ENCODE results near the gene WNT11. TPM values are rescaled to one million over a fixed set of nuclear protein-coding genes. Genes with fewer than 3 reads are reported as not detected.

The WNT11 gene
- total RNA-seq, 1 donor, result 0.94 TPM

DNA sequence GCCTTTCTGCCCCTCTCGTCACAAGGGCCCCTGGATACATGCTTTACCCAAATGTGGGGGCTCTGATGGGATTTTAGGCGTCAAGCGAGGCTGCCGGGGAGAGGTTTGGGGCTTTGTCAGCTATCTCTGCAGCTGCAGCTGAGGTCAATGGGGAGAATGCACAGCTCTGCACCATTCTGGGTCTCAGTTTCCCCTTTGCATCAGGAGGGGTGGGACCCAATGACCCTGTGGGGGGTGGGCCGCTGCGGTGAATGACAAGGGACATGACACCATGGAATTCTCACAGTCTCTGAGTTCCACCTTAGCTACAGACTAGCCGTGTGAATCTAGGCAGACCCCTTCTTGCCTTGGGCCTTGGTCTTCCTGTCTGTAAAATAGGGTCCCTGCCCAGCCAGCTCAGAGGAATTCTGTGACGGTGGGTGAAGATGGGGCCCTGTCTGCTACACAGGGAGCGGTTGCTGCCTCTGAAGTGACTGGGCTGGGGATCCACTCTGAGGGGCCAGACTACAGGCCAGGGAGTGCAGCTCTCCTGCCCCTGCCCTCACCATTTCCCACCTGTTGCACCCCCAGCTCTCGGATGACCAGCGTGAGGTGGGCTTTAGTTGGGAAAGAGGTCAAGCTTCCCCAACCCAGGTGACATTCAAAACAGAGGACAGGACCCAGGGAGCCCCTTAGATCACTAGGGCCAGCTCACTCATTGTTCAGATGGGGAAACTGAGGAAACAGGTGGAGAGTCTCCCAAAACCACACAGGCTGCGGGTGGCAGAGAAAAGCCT lies 35.9 kb upstream of the WNT11 start:
- no peaks in the 10 kb centered on the region for H3K9me3 ChIP-seq (ENCODE audit: low read depth, low read length)
- H3K4me1 ChIP-seq (ENCODE audit: insufficient read depth, low read length), result no peaks in the 10 kb centered on the region
- no peak overlapping the region for H3K4me3 ChIP-seq (ENCODE audit: low read length)
- H3K27me3 ChIP-seq (ENCODE audit: insufficient read depth, low read length), result no peaks in the 10 kb centered on the region

DNA sequence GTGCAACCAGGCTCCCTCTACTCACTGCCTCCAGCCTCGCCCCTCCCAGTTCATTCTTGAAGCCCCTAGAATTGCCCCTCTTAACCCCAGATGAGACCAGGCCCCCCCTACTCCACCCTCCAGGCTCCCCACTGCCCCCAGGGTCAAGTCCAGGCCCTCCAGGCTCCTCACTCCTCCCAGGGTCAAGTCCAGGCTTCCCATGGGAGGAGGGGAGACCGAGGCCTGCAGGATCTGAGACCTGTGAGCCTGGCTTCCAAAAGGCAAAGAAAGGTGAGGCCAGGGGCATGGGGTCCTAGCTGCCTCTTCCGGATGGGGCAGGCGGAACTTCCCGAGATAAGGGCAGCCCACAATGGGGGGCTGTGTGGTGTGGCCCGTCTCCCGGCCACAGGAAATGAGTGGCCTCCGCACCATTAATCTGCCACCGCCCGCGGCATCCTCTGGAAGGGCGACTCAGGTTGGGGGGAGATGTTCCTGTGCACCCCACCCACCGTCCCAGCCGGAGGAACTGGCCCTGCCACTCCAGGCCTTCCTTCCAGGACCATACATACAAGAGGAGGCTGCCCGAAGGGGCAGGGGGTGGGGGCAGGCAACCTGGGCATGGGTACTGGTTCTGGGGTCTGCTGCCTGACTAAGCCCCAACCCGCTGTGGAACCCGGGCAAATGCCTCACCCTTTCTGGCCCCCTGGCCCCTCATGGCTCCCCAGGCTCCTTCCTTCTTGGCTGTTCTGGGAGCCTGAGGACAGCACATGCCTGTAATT lies 35.1 kb upstream of the WNT11 start:
- H3K4me3 ChIP-seq (ENCODE audit: low read length), result no peak overlapping the region
- no peaks in the 10 kb centered on the region for H3K9me3 ChIP-seq (ENCODE audit: low read depth, low read length)
- H3K27me3 ChIP-seq (ENCODE audit: insufficient read depth, low read length), result no peaks in the 10 kb centered on the region
- peaks cover 1% of the 10 kb centered on the region for H3K4me1 ChIP-seq (ENCODE audit: insufficient read depth, low read length)

DNA sequence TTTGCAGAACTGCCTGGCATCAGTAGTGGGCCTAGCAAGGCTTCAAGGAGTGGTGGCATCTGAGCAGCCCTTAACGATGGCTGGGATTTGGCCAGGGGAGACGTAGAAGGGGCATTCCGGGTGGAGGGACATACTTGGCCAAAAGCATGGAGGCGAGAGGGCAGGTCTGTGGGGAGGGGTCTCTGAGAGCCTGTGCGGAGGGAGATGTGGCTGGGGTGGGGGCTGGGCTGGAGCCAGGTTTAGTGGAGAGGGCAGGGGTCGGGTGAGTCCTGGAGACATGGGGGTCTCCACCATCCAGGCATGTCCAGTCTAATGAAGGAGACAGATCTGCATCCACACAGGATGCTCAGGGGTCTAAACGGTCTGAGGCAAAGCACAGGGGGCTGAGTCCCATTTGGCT lies 34.4 kb upstream of the WNT11 start:
- Histone ChIP-seq H3K9me3 (ENCODE audit: low read depth, low read length) (no peaks in the 10 kb centered on the region), H3K4me1 (ENCODE audit: insufficient read depth, low read length) (peaks cover 6% of the 10 kb centered on the region), H3K4me3 (ENCODE audit: low read length) (no peak overlapping the region), H3K27me3 (ENCODE audit: insufficient read depth, low read length) (no peaks in the 10 kb centered on the region)

DNA sequence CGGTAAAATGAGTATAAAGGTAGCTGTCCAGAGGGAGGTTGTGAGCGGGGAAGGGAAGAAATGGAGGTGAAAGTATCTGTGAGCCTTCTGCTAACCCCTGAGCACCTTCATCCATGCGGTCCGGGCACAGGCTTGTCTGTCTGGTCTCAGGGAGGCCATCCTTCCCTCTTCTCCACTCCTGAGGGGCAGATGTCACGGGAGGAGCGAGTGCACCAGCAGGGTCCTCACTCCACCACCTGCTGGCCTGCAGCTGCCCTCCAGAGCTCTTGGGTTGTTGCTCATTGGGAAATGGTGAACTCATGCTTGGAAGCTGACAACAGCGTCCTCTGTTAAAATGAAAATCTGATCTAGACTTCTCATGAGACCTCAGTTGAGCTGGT lies 33.8 kb upstream of the WNT11 start:
- peaks cover 6% of the 10 kb centered on the region for H3K4me1 ChIP-seq (ENCODE audit: insufficient read depth, low read length)
- H3K4me3 ChIP-seq (ENCODE audit: low read length), result no peak overlapping the region
- no peaks in the 10 kb centered on the region for H3K27me3 ChIP-seq (ENCODE audit: insufficient read depth, low read length)
- no peaks in the 10 kb centered on the region for H3K9me3 ChIP-seq (ENCODE audit: low read depth, low read length)

DNA sequence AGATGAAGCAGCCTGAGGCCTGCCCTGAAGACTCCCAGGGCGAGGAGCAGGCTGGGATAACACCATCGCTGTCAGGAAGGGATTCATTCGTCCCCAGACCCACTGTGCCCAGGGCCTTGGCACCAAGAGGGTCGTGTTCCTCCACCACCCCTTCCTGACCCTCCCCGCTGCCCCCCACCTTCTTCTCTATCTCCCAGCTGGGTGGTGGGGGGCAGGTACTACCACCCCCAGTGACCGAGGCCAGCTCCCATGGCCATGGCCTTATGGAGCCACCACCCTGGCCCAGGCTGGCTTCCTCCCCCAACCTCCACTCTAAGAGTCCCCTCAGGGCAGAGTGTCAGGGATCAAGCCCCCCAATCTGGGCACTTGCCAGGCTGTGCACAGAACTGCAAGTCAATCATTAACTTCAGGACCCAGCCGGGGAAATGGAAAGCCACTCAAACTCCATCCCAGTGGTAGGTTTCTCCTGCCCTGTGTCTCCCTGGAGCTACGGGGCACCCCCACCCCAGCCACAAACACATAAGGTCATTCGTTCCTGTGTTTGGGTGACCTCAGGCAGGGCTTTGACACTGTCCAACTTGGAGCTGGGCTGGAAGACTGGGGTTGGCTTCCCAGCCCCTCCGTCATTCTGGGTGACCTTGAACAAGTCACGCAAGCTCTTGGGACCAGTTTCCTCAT lies 33.3 kb upstream of the WNT11 start:
- Histone ChIP-seq H3K4me3 (ENCODE audit: low read length) (no peak overlapping the region), H3K4me1 (ENCODE audit: insufficient read depth, low read length) (peaks cover 9% of the 10 kb centered on the region), H3K27me3 (ENCODE audit: insufficient read depth, low read length) (no peaks in the 10 kb centered on the region), H3K9me3 (ENCODE audit: low read depth, low read length) (no peaks in the 10 kb centered on the region)

DNA sequence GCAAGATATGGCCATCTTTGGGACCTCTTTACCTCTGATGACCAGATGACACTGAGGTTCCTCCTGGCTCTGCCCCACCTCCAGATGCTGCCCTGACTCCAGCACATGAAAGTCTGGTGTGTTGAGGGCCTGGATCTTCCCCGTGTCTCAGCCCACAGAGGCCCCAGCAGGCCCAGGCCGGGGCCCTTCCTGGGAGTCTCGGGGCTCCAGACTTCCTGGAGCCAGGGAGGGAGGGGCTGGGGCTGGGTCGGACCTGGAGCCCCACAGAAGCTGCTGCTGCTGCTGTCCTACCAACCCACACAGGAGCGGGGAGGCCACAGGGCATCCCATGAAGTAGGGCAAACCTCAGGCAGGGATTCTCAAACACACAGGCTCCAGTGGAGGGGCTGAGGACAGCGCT lies 32.2 kb upstream of the WNT11 start:
- Histone ChIP-seq H3K4me1 (ENCODE audit: insufficient read depth, low read length) (peaks cover 20% of the 10 kb centered on the region), H3K4me3 (ENCODE audit: low read length) (no peak overlapping the region), H3K27me3 (ENCODE audit: insufficient read depth, low read length) (no peaks in the 10 kb centered on the region), H3K9me3 (ENCODE audit: low read depth, low read length) (no peaks in the 10 kb centered on the region)

DNA sequence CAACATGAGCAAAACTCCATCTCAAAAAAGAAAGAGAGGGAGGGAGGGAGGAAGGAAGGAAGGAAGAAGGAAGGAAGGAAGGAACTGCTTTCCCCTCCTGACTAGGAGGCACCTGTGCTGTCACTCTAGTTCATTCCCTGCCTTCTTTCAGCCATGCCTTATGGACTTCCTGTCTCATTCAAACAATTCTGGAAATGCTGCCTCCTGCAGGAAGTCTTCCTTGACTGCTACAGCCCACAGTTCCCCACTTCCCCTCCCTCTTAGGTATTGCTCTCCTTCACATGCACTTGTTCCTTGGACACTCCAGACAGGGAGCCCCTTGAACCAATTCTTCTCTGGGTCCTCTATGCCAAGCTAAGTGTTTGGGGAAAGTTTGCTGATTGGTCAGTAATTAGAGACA lies 31.6 kb upstream of the WNT11 start:
- Histone ChIP-seq H3K27me3 (ENCODE audit: insufficient read depth, low read length) (no peaks in the 10 kb centered on the region), H3K4me1 (ENCODE audit: insufficient read depth, low read length) (peaks cover 24% of the 10 kb centered on the region), H3K4me3 (ENCODE audit: low read length) (no peak overlapping the region), H3K9me3 (ENCODE audit: low read depth, low read length) (no peaks in the 10 kb centered on the region)

DNA sequence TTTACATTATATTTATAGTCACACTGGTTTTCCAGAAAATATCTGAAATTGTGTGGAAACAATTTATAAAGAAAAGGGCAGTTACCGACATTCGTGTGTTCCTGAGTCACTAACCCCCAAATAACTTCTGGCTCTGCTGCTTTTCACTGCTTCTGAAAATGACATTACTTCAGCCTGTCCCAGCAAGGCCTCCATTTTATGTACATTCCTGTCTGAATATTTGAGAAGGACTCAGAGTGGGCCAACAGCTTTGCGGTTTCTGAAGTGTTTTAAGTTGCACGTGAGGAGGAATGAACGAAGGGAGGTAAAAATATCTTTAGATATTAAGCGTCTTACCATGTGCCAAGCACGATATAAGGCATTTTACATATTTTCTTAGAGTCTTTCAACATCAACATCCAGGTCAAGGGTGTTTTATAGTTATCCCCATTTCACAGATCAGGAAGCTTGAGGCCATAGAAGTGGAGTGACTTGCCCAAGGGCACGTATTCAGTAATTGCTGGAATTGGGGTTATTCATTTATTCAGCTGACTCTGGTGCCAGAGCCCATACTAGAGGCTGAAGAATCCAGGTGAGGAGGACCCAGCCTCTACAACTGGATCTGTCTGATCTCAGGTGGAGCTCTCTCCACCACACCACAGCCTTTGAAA lies 30.8 kb upstream of the WNT11 start:
- Histone ChIP-seq H3K27me3 (ENCODE audit: insufficient read depth, low read length) (no peaks in the 10 kb centered on the region), H3K4me3 (ENCODE audit: low read length) (no peak overlapping the region), H3K4me1 (ENCODE audit: insufficient read depth, low read length) (peaks cover 29% of the 10 kb centered on the region), H3K9me3 (ENCODE audit: low read depth, low read length) (no peaks in the 10 kb centered on the region)

DNA sequence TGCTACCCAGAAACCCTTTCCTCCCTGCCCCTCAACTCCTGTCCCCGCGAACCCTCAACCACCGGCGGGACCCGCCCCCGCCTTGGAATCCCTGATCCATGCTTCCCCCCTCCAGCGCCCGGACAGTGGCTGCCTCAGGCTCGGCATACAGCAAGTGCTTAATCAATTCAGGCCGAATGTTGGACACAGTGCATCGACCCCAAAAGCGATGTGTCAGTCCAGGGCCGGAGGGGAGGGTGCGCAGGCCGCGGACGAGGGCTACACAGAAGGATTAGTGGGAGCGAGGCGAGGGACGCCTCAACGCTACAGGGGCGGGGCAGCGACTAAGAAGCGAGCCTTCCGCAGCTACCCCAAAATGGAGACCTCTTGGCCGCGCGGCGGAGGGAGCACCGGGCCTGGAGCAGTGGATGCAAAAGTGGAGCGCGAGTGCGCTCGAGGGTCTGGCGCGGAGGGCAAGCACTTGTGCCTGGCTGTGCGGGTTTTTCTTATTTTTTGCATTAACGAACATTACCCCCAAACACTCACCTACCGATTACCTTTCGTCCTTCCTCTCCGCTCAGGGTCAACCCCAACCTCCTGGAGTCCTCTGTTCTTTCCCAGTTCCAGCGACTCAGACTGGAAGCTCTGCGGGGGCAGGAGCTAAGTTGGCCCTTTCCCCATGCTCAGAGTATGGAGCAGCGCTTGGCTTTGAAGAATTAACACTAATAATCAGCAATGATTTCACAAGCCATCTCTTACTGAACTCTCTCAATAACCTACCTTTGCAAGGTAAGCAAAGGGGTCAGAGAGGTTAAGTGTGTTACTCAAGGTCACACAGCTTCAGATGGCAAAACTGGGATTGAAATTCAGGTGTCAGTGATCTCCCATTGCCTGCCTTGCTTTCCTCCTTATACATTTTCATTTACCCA lies 30.0 kb upstream of the WNT11 start:
- Histone ChIP-seq H3K4me3 (ENCODE audit: low read length) (peak overlapping the region; percentile 79), H3K4me1 (ENCODE audit: insufficient read depth, low read length) (peaks cover 37% of the 10 kb centered on the region), H3K9me3 (ENCODE audit: low read depth, low read length) (no peaks in the 10 kb centered on the region), H3K27me3 (ENCODE audit: insufficient read depth, low read length) (no peaks in the 10 kb centered on the region)

DNA sequence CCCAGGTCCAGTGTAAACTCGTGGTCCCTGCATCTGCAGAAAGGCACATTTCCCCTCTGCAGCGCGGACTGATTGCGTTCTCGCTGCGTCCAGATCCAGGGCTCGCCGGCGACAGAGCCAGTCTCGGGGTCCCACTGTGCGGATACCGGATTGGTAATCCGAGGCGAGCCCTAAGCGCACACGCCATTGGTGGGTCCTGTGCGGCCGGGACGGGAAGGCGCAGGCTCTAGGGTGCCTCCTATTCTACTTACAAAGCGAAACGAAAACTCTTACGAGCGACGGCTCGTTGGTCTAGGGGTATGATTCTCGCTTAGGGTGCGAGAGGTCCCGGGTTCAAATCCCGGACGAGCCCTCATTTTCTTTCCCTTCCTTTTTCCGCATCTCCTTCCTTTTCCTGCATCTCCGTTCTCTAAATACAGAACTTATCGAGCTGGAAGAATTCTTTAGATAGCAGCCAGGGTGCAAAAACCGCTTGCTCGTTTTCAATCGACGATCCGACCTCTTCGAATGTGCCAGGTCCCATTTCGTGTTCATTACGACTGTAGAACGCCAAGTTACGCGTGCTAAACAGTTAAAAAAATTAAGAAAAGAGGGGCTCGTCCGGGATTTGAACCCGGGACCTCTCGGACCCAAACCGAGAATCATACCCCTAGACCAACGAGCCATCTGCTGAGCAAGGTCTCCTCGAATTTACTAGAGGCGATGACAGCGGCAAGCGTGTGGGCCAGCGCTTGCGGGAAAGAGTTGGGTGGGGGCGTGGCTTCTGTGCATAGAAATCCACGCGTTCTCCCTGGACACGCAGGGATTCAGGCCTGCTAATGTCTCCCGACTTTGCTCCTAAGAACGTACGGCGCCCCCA lies 29.2 kb upstream of the WNT11 start:
- Histone ChIP-seq H3K9me3 (ENCODE audit: low read depth, low read length) (no peaks in the 10 kb centered on the region), H3K4me1 (ENCODE audit: insufficient read depth, low read length) (peaks cover 39% of the 10 kb centered on the region), H3K27me3 (ENCODE audit: insufficient read depth, low read length) (no peaks in the 10 kb centered on the region), H3K4me3 (ENCODE audit: low read length) (peak overlapping the region; percentile 79)

DNA sequence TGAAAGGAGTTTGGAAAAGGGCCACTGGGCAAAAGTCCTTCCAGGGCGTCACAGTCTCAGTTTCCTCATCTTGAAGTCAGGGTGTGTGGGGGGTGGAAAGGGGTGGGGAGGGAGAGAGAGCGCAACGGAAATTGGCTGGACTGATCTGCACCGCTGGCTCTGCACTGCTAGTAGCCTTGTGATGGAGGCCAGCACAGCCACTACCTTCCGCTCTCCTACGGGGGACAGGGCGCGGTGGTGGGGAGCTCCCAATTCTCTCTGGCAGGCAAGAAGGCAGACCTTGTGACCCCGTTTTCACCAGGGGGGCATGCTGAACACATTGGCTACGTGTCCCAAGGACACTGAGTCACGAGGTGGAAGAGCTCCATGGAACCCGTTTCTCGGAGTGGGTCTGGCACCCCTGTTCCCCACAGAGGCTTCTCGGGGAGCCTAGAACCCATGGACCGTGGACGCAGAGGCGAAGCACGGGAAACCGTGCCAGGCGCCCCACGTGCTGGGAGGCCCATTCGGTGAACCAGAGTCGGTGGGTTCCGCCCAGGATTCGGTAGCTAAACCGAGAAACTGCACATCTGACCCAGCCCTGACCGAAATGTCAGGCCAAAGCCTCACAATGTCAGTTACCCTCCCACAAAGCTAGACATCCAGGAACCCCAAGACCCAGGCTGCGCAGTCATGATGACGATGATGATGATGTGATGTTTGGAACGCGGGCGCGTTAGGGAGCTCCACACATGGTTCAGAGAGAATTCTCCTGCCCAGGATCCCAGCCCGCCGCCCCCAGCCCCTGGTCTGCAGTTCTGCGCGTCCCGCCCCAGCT lies 28.3 kb upstream of the WNT11 start:
- H3K4me1 ChIP-seq (ENCODE audit: insufficient read depth, low read length), result peaks cover 39% of the 10 kb centered on the region
- no peaks in the 10 kb centered on the region for H3K27me3 ChIP-seq (ENCODE audit: insufficient read depth, low read length)
- no peaks in the 10 kb centered on the region for H3K9me3 ChIP-seq (ENCODE audit: low read depth, low read length)
- H3K4me3 ChIP-seq (ENCODE audit: low read length), result peak overlapping the region; percentile 79

DNA sequence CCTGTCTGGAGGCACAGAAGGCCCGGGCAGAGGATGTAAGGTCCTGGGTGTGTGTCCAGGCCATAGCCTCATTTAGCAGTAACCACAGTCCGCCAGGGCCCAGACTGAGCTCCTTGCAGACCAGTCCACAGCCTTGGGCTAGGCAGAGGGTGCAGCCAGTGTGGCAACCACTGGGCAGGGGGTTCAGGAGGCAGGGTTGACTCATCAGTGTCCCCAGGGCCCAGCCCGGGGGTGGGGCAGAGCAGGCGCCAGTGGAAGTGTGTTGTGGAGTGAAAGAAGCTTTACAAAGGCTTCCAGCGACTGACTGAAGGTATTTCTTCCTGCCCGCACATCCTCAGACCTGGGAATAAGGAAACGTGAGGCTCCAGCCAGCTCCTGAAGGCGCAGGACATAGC lies 27.7 kb upstream of the WNT11 start:
- Histone ChIP-seq H3K27me3 (ENCODE audit: insufficient read depth, low read length) (no peaks in the 10 kb centered on the region), H3K4me3 (ENCODE audit: low read length) (no peak overlapping the region), H3K4me1 (ENCODE audit: insufficient read depth, low read length) (peaks cover 39% of the 10 kb centered on the region), H3K9me3 (ENCODE audit: low read depth, low read length) (no peaks in the 10 kb centered on the region)
